Measurements from ENCODE around the gene PLCG1. TPM values are rescaled to one million over a fixed set of nuclear protein-coding genes. Genes with fewer than 3 reads are reported as not detected.

PLCG1 gene
- total and polyA plus RNA-seq, 9 of the 15 experiments (the other 6 are each of a cell fraction or from before 2014, with no cell fraction given): 1.7 to 67.0 (median 34.8) TPM

DNA sequence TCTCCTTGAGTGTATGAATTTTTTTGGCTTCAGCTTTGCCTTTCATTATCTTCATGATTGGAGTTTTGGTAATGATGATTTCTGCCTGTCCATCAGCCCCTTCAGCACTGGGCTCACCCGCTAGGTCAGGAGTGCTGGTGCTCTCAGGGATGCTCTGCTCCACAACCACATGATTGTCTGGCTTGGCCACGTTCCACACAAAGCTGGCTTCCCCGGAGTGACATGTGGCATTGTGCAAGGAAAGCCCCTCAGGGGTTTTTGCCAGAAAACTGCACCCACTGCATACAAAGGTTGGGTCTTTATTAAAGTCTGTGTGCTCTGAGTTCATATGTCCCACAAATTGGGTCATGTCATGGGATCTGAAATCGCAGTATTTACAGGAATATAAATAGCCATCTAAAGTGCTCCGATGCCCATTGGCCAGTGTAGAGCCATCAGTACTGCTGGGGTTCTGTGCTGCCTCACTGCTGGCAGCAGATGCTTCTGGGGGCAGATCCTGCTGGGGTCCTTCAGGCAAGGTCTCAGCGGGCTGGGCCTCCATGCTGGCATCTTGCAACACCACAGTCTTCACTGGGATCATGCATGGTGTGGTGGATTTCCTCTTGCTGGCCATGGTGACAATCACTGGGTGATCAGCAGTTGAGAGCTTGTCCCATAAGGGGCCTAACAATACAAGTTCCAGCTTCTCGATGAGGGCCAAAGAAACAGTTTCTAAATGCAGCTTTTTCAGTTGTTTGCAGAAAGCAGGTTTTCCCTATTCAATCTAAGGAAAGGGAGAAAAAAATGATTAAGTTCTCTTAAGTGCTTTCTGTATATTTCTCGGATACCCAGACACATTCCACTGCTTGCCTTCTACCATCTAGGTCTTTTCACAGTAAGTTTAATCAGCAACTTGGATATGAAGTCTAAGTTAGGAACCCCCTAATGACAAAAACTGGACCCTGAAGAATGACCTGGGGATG, 67.2 kb downstream of the PLCG1 start:
- H3K9me3 ChIP-seq (replicated peaks; ENCODE audit: control insufficient read depth, insufficient read depth, low read depth, low read length): no peaks in the 10 kb centered on the region; the same call in 1 of the 2 replicates
- peaks cover 10% of the 10 kb centered on the region; the same call in 1 of the 3 replicates for H3K36me3 ChIP-seq (ENCODE audit: control insufficient read depth, insufficient read depth, low read length)
- in situ Hi-C loops (cut with MboI) (no loop called here), intact Hi-C loops (cut with micrococcal nuclease) (no loop called here)
- DNase-seq (ENCODE audit: extremely low read depth in 1 of 4, low spot score in 3 of 4) (no peak), ATAC-seq (no peak), FAIRE-seq (no peak)
- H3K27me3 ChIP-seq (ENCODE audit: control insufficient read depth in 2 of 2, insufficient read depth in 2 of 2, low read length in 2 of 2): no peaks in the 10 kb centered on the region
- no peaks in the 10 kb centered on the region for H4K20me1 ChIP-seq (replicated peaks; ENCODE audit: control insufficient read depth, insufficient read depth, low read length)
- H3K9ac ChIP-seq (ENCODE audit: insufficient read depth in 1 of 2, low read depth in 2 of 2, low read length in 2 of 2): no peak overlapping the region
- H3K4me3 ChIP-seq: no peak overlapping the region
- CTCF ChIA-PET (ENCODE audit: low intra/inter-chr PET ratio): no interaction called here
- H3K4me1 ChIP-seq (replicated peaks in 1 of 2; ENCODE audit: control insufficient read depth in 2 of 2, insufficient read depth in 2 of 2, low read length in 2 of 2): no peaks in the 10 kb centered on the region
- no TSS peak for BruUV-seq (replicated peaks)
- no peaks in the 10 kb centered on the region for H3K79me2 ChIP-seq (ENCODE audit: control insufficient read depth, insufficient read depth, low read length)
- TF ChIP-seq AFF4 (CRISPR knock-in tag; IDR thresholded peaks at IDR 0.05) (no peak), PHF8 (IDR thresholded peaks at IDR 0.05; ENCODE audit: borderline replicate concordance, low read length) (no peak), PHB (CRISPR knock-in tag; IDR thresholded peaks at IDR 0.05) (no peak), JUNB (CRISPR knock-in tag; conservative IDR thresholded peaks at IDR 0.05) (no peak), KLF6 (CRISPR knock-in tag; IDR thresholded peaks at IDR 0.05; ENCODE audit: borderline replicate concordance) (no peak), ZNF740 (CRISPR knock-in tag; IDR thresholded peaks at IDR 0.05) (no peak), ZNF740 (tag; IDR thresholded peaks at IDR 0.05) (no peak), ZBTB7A (IDR thresholded peaks at IDR 0.05; ENCODE audit: borderline replicate concordance, control insufficient read depth, low read depth, low read length) (no peak), ZSCAN29 (IDR thresholded peaks at IDR 0.05) (no peak), ZFPM2 (CRISPR knock-in tag; IDR thresholded peaks at IDR 0.05) (no peak), BRD4 (IDR thresholded peaks at IDR 0.05) (no peak)
- TF ChIP-seq, protein P1, sequence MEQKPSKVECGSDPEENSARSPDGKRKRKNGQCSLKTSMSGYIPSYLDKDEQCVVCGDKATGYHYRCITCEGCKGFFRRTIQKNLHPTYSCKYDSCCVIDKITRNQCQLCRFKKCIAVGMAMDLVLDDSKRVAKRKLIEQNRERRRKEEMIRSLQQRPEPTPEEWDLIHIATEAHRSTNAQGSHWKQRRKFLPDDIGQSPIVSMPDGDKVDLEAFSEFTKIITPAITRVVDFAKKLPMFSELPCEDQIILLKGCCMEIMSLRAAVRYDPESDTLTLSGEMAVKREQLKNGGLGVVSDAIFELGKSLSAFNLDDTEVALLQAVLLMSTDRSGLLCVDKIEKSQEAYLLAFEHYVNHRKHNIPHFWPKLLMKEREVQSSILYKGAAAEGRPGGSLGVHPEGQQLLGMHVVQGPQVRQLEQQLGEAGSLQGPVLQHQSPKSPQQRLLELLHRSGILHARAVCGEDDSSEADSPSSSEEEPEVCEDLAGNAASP (IDR thresholded peaks at IDR 0.05): no peak
- no peak overlapping the region for H3K4me2 ChIP-seq (ENCODE audit: insufficient read depth, low read length)
- H2AFZ ChIP-seq (ENCODE audit: low read depth, low read length): no peak overlapping the region
- 67% methylated on average over 7 of the region's 8 CpGs for WGBS (ENCODE audit: insufficient coverage, low coverage, missing lambda C conversion rate)
- no peaks in the 10 kb centered on the region for H3K9me1 ChIP-seq (ENCODE audit: control insufficient read depth, insufficient read depth, low read length)
- POLR2A ChIA-PET: no interaction called here
- no peak overlapping the region for H3K27ac ChIP-seq (ENCODE audit: extremely low read depth, low read depth, low read length)
